GM19372 (cell line): ENCODE results near the gene FOS.
"Not testable (repeated sequence)": the region's sequence is repeated elsewhere in the genome, so short reads cannot be mapped to it uniquely, and the experiment has no call there.

Experiments used
- ATAC-seq: cut with Tn5 transposase; IDR thresholded peaks from one replicate; pipeline ENCODE4 v1.9.1; 2021; ENCODE audit warnings: mild to moderate bottlenecking, low read depth, moderate library complexity; ENCODE audit not compliant: unreplicated experiment

Gene FOS

GRCh38 chr14:75274899-75275569, 3.6 kb upstream of the FOS start:
- ATAC-seq = no peak

- no peak for ATAC-seq
Observed at GRCh38 chr14:75275598-75275997, 3.0 kb upstream of the FOS start.

GRCh38 chr14:75277008-75277814, 1.4 kb upstream of the FOS start:
- ATAC-seq = no peak

GRCh38 chr14:75277815-75278421, 710 bp upstream of the FOS start:
- ATAC-seq = no peak

GRCh38 chr14:75279153-75279762, 630 bp downstream of the FOS start:
- peak; percentile 15 for ATAC-seq

- ATAC-seq = no peak
Observed at GRCh38 chr14:75279763-75280290, 1.2 kb downstream of the FOS start.

- ATAC-seq = no peak
Observed at GRCh38 chr14:75280291-75280830, 1.7 kb downstream of the FOS start.

GRCh38 chr14:75280831-75281653, 2.4 kb downstream of the FOS start:
- no peak for ATAC-seq

- no peak for ATAC-seq
Observed at GRCh38 chr14:75281654-75282019, 3.0 kb downstream of the FOS start.

- no peak for ATAC-seq
Observed at GRCh38 chr14:75282170-75282554, 3.5 kb downstream of the FOS start.

- not testable (repeated sequence) for ATAC-seq
Observed at GRCh38 chr14:75282555-75283161, 4.0 kb downstream of the FOS start.

GRCh38 chr14:75283162-75283832, 4.7 kb downstream of the FOS start:
- ATAC-seq = no peak

- ATAC-seq = no peak
Observed at GRCh38 chr14:75283833-75284563, 5.4 kb downstream of the FOS start.

GRCh38 chr14:75285331-75285730, 6.7 kb downstream of the FOS start:
- ATAC-seq = no peak

GRCh38 chr14:75286313-75286712, 7.7 kb downstream of the FOS start:
- ATAC-seq = no peak

- ATAC-seq = no peak
Observed at GRCh38 chr14:75289840-75290388, 11.3 kb downstream of the FOS start.

GRCh38 chr14:75290851-75291250, 12.2 kb downstream of the FOS start:
- no peak for ATAC-seq

- ATAC-seq = no peak
Observed at GRCh38 chr14:75291331-75291730, 12.7 kb downstream of the FOS start.
